Endothelial cell of hepatic sinusoid (primary cell): ENCODE results near the gene PFKFB2.

Experiments used
- in situ Hi-C: cut with HindIII; loops from 2 replicates; pipeline ENCODE4 v1.10.0; 2017; ENCODE audit warnings: low sequenced_read_pairs

PFKFB2 gene

GRCh38 chr1:207052911-207053769 is at the start of gene PFKFB2:
PFKFB2 (plus strand) TSS chr1:207053275; CDS start chr1:207054718, 1,443 bp downstream.
- in situ Hi-C loops: no loop called here

DNA sequence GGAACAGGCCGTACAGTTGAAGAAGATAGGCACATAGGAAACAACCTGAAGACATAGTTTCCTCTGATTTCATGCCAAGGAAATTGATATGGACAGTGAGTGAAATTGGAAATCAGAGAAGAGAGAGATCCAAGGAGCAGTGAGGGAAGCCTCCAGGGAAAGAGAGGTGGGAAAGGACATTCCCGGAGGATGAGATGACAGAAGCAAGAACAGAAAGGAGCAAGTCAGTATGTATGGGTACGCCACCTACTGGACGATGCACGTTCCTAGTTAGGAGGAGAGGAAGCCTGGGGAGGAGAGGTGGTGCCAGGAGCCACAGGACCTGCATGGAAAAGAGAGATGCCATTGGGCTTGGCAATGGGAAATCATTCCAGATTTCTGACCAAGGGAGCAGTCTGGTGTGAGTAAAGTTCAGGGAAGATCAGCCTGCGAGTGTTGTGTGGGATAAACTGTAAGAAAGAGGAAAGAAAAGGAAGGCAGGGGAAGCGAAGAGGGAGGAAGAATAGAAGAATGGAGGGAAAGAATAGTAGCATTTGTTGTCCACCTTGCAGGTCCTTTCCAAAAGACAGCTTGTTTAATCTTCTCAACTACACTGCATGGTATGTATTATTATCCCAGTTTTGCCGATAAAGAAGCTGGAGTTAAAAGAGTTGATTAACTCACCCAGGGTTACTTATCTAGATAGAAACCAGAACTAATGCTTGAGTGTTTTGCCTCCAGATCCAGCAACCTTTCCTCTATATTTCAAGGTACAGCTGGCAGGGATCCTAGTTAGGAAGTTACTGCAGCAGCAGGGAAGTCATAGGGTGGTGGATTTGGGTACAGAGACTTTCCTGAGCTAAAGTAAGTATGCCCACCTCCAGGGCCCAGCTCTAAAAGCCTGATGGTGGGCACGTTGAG is 47.9 kb upstream of the PFKFB2 start:
- in situ Hi-C loops: no loop called here

- in situ Hi-C loops: no loop called here
Observed at GRCh38 chr1:207006083-207006482, 47.0 kb upstream of the PFKFB2 start.

- in situ Hi-C loops: no loop called here
Observed at GRCh38 chr1:207006914-207007313, 46.2 kb upstream of the PFKFB2 start.

DNA sequence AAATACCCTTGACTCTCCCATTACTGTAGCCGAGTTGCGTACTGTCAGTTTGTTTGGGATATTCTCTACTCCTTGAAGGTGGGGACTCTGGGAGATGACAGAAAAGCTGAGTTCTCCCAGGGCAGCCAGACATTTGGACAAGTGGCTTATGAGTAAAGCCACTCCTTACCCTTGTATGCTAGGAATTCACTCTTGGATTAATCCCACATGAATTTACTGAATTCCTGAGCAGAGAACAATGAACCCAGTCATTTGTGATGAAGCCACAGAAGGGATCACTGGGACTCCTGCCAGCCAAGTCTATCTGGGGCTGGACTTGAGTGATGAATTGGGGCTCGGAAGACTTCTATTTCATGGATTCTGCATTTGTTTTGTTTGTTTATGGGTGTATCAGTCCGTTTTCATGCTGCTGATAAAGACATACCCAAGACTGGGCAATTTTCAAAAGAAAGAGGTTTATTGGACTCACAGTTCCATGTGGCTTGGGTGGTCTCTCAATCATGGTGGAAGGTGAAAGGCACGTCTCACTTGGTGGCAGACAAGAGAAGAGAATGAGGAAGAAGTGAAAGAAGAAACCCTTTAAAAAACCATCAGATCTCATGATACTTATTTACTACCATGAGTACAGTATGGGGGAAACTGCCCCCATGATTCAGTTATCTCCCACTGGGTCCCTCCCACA is 45.6 kb upstream of the PFKFB2 start:
- in situ Hi-C loops: no loop called here

GRCh38 chr1:207009182-207009850 is 43.8 kb upstream of the PFKFB2 start:
- in situ Hi-C loops: no loop called here

GRCh38 chr1:207009945-207010344 is 43.1 kb upstream of the PFKFB2 start:
- in situ Hi-C loops: no loop called here

DNA sequence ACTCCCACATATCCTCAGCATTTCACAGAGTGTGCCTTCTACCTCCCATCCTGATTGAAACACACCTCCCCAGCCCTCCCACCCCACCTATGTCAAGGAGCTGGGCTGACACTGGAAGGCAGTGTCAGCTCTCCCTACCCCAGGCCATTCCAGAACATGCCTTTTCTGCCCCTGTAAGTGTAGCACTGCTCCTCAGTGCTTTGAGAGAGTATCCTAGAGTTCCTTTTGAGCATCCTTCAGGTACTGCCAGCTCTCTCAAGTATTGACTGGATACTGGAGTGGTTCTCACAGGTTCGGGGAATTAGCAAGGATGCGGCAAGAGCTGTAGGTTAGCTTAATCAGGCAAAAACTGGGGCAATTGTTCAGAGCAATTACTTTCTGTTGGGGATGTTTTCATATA is 42.3 kb upstream of the PFKFB2 start:
- in situ Hi-C loops: no loop called here

DNA sequence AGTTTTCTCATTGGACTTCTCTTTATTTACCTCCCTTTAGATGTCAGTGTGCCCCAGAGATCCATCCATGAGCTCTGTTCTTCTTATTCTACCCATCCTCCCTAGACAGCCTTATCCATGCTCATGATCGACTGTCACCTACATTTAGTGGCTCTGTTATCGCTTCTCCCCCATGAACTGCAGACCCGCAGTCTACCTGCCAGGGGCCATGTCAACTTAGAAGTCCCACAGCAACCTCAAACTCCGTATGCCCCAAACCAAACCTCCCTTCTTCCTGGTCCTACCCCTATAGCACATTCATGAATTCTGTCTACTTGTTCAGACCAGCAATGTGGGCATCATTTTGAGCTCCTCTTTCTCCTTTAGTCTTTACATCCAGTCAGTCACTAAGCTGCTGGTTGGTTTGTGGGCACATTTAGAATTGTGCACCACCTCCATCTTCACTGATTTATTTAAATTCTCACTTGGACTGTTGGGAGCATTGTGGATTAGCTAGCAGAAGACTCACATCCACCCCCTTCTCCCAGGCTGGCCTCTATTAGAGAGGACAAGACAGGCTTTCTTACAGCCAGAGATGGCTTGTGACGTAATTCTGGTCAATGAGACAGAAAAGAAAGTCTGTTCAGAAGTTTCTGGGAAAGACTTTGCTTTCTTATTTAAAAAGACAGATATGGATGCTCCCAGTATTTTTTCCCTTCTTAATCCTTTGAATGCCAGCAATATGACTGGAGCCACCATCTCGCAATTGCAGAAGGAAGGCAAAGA is 39.6 kb upstream of the PFKFB2 start:
- in situ Hi-C loops: no loop called here

GRCh38 chr1:207014728-207015127 is 38.3 kb upstream of the PFKFB2 start:
- in situ Hi-C loops: no loop called here

GRCh38 chr1:207015791-207016190 is 37.3 kb upstream of the PFKFB2 start:
- in situ Hi-C loops: no loop called here

GRCh38 chr1:207017615-207018559 is 35.2 kb upstream of the PFKFB2 start:
- in situ Hi-C loops: no loop called here

- in situ Hi-C loops: no loop called here
Observed at GRCh38 chr1:207018707-207019106, 34.4 kb upstream of the PFKFB2 start.

- in situ Hi-C loops: no loop called here
Observed at GRCh38 chr1:207019161-207019560, 33.9 kb upstream of the PFKFB2 start.

DNA sequence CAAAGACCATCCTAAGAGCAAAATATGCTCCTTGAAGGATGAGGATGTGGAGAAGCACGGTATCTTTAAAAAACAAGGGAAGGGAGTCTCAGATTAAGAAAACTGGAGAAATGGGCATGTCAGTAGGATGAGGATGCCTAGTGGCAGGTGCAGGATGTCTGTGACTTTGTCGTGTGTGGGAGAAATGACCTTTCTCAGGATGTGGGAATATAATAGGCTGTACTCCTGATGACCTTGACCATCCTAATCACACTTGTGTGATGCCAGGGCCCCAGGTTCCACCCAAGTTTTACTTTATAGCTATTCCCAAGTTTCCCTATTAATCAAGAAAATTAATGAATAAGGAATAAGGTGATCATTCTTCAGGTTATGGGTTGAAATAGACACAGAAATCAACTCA is 33.4 kb upstream of the PFKFB2 start:
- in situ Hi-C loops: loop anchor here (5.0 kb wide), 1 partner anchor 102 kb away; no protein-coding TSS in a partner anchor

- in situ Hi-C loops: loop anchor here (5.0 kb wide), 1 partner anchor 103 kb away; no protein-coding TSS in a partner anchor
Observed at GRCh38 chr1:207020065-207020708, 32.9 kb upstream of the PFKFB2 start.

DNA sequence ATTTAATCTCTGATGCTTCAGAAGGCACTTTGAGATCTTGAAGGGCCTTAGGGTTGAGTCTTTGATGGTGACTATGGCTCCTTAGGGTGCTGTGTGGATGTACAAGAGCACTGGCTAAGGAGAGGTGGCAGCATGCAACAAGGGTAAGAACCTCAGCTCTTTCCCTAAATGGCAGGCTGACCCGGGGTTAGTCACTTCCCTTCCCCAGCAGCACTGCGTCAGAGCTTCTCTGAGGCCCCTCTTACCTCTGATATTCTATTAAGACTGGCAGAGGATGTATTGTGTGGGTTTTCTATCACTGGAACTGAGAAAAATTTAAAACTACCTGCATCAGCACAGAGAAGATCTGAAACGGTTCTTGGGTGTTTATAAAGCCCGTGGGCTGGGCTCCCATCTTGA is 32.4 kb upstream of the PFKFB2 start:
- in situ Hi-C loops: loop anchor here (5.0 kb wide), 1 partner anchor 103 kb away; no protein-coding TSS in a partner anchor
